Stimulated activated CD4-positive, alpha-beta T cell treated with anti-CD3 and anti-CD28 coated beads, Interleukin-12 subunit alpha, Interleukin-12 subunit beta, amount 100 ng/mL, for 48 hours (primary cell): Measurements from ENCODE around the gene CRTAC1.
"Not testable (repeated sequence)": the region's sequence is repeated elsewhere in the genome, so short reads cannot be mapped to it uniquely, and the experiment has no call there.

Experiments
- DNase-seq, 3 donors: peaks; one replicate each; pipeline ENCODE4 v3.0.0-alpha.2; 2020; ENCODE audit warnings: low read depth in 2 of 3, low spot score in 1 of 3

The CRTAC1 gene

DNA sequence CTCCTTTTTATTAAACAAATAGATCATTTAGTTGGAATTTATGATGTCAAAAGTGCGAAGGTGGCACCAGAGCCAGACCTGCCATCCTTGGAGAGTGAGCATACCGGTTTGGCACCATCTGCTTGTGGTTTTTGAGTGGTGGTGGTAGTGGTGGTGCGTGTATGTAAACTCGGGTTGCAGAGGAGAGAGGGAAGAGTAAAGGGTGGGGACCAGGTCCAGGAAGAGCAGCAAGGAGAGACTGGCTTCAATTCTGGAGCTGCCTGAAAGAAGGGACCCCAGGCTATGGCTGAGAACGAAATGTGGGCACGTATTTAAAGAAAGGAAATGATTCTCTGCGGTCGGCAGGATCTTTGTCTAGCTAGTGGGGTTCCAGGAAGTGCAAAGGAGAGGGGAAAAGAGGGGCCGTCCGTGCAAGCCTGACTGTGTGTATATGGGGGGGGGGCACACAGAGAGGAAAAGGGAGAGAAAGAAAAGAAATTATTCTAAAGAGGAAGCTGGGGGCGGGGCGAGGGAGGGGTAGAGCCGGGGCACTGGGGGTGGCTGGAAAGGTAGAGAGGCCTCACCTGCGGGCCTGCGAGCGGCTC, 181.2 kb downstream of the CRTAC1 start:
- DNase-seq, result no peak

DNA sequence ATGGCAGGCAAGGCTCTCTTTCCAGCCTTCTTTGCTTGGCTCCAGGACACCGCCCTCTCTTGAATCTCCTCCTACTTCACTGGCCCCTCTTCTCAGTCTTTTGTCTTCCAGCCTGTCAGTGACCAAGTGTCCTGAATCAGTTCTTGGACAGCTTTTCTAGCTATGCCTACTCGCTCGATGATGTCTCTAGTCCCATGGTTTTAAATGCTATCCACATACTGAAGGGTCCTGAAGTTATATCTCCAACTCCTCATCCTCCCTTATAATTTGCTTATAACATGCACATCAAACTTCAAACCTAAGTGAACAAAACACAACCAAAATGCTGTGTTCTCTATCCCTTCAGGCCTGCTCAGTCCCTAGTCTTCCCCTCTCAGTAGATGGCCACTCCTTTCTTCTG, 185.7 kb downstream of the CRTAC1 start:
- no peak for DNase-seq

DNA sequence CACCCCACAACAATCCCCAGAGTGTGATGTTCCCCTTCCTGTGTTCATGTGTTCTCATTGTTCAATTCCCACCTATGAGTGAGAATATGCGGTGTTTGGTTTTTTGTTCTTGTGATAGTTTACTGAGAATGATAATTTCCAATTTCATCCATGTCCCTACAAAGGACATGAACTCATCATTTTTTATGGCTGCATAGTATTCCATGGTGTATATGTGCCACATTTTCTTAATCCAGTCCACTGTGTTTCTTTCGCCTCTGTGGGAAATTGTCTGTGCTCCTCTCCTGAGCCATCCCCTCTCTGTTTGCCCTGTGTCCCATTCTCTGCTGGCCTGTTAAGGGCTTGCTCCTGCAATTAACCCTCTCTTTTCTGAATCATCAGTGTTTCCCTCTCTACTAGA, 186.4 kb downstream of the CRTAC1 start:
- DNase-seq, result not testable (repeated sequence)

DNA sequence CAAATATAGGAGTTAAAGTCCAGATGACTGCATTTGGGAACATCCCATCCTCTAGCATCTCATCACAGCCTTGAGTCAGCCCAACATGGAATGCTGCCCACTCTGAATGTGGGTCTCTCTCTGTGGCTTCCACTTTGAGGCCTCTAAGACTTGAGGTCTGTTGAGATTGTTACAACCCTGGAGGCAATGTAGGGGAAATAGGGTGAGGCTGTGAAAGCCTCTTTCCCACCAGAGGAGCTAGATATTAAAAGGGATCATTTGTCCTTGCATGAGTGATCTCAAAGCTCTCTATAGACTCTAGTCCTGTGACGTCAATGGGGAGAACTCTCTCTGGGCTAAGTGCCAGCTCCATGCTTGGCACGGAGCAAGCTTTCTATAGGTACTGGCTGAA, 187.1 kb downstream of the CRTAC1 start:
- no peak for DNase-seq

DNA sequence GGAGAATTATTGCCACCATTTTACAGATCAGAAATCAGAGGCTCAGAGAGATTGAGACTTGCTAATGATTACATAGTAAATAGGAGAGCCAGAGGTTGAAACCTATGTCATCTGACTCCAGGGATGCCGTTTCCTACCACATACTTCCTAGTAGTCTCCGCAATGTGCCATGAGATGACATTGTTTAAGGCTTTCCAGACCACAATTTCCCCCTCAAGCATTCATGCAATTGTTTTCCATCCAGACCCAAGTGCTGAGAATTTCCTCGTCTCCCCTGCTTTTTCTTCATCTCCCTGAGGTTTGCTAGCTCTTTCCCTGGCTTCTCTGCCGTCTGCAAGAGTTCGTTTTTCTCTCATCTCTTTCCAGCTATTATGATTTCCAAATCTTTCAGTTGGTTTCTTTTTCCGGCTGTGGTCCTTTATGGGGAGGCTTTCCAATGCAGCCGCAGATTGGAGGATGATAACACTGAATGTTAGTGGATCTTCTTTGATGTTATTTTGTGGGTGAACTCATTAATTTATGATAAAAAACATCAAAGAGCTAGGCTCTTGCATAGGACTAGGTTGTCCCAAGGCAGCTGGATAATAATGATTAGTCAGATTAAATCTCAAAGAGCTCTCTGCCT, 187.7 kb downstream of the CRTAC1 start:
- no peak for DNase-seq

DNA sequence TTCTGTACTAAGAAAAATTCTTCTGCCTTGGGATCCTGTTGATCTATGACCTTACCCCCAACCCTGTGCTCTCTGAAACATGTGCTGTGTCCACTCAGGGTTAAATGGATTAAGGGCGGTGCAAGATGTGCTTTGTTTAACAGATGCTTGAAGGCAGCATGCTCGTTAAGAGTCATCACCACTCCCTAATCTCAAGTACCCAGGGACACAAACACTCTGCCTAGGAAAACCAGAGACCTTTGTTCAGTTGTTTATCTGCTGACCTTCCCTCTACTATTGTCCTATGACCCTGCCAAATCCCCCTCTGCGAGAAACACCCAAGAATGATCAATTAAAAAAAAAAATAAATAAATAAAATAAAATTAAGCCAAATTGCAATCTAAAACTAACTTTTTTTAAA, 188.3 kb downstream of the CRTAC1 start:
- DNase-seq, result not testable (repeated sequence)

DNA sequence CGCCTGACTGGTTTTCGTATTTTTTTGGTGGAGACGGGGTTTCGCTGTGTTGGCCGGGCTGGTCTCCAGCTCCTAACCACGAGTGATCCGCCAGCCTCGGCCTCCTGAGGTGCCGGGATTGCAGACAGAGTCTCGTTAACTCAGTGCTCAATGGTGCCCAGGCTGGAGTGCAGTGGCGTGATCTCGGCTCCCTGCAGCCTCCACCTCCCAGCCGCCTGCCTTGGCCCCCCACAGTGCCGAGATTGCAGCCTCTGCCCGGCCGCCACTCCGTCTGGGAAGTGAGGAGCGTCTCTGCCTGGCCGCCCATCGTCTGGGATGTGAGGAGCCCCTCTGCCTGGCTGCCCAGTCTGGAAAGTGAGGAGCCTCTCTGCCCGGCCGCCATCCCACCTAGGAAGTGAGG, 189.3 kb downstream of the CRTAC1 start:
- not testable (repeated sequence) for DNase-seq

DNA sequence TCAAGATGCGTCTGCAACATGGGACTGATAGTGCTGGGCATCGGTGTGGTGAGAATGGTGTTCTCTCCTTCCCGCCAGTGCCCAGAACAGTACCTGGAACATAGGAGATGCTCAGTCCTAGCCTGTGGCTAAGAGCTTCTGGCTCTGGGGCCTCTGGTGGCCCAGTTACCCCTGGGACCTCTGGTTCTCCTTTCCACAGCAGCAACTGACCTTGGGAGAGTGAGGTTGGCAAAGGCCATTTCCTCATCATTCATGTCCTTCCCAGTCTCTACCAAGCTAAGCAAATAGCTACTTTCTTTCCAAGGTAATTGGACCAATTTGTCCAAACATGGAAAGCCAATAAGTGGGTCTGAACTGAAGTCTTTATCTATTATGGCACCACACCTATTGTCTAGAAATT, 192.3 kb downstream of the CRTAC1 start:
- DNase-seq, result no peak

DNA sequence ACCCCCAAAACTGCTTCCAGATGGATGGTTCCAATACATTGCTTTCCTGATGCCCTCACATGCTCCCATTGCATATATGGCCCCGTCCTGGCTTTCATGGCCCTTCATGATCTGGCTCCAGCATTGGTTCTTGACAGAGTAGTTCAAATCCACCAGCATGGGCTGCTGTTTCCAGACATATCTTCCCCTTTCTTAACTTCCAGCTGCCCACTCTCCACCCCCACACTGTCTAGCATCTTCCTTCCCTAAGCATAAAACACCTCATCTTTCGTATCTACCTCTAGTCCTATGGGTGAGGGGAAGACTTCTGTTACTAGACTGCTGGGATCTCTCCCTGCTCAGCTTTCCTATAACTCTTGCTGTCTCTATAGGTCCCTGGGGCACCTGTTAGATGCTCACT, 194.0 kb downstream of the CRTAC1 start:
- no peak for DNase-seq

DNA sequence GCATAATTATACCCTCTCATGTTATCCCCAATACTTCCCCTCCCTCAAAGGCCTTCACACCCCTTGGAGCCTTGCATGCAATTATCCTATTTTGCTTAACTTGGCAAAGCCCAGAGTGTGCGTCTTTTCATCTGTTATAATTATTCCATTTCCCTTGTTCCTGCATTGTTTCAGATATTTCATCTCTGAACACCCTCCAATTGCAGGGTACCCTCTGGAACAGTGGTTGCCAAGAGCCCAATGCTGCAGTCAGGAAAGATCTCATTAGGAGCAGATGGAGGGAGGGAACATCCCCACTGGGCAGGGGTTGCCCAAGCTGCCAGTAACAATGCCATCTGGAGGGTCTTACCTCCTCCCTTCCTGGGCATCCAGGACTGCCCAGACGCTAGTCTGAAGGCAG, 199.2 kb downstream of the CRTAC1 start:
- no peak for DNase-seq

DNA sequence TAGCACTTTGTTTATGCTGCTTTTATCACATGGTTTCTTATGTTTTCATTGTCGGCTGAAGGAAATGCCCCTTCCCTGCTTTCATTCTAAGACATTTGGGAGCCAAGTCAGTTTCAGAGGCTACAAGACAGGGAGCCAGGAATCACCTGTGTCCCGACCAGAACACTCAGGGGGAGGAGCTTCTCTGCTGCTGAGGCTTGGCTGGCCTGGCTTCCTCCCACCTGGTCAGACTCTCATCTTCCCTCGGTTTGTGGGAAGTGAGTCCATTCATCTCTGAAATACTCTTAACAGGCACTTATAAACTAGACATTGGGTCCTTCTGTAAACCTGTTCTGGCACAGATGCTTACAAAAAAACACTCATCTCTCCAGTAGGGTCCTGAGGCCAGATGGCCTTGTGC, 200.4 kb downstream of the CRTAC1 start:
- no peak for DNase-seq

DNA sequence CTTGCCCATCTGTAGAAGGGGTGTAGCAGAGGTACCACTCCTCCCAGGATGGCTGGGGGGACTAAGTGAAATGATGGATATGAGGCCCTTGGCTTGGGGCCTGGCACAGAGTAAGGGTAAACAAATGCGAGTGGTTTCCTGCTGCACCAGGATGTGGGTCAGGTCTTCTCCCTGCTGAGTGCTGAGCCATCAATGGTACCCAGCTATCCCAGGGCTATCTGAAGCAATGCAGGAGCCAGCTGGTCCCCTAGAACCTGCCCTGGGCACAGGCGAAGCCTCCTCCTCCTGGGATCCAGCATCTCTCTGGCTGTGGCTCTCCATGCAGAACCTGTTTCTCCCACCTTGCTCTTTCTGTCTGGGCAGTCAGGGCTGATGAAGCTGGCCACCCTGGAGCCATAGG, 201.7 kb downstream of the CRTAC1 start:
- DNase-seq, result no peak

DNA sequence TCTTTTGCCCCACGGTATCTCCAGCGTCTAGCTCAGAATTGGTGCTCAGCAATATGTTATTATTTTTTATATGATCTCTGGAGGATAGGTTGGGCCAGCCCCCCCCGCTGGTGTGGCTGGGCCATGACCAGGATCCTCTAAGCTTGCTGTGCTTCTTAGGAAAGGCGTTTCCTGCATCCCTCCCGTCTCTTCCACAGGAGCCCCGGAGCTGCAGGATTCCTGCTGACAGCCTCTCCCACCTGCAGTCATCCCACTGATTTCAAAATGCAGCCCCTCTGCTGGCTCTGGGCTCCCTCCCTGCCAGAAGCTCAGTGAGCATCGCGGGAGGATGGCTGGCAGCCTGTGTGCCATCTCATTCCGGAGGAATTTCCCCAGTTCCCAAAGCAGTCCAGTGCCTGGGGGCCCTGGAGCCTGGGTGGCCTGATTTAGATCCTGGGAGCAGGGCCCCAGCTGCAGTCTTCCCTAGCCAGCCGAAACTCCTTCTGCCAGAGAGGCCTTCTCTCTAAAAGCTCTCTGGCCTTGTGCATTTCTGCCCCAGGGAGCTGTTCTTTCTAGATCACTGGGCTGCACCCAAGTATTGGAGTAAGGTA, 202.6 kb downstream of the CRTAC1 start:
- DNase-seq, result no peak

DNA sequence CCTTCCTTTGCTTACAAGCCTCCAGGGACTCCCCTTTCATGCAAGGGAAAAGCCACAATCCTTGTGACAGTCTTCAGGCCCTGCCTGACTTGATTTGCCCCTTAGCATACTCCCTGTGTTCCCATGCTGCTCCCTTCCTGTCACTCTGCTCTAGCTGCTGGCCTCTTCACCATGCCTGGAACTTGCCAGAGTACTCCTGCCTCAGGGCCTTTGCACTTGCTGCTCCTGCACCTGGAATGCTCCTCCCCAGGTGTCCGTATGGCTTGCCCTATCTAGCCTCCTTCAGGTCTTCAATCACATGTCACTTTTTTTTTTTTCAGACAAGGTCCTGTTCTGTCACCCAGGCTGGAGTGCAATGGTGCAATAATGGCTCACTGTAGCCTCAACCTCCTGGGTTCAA, 203.5 kb downstream of the CRTAC1 start:
- no peak for DNase-seq

DNA sequence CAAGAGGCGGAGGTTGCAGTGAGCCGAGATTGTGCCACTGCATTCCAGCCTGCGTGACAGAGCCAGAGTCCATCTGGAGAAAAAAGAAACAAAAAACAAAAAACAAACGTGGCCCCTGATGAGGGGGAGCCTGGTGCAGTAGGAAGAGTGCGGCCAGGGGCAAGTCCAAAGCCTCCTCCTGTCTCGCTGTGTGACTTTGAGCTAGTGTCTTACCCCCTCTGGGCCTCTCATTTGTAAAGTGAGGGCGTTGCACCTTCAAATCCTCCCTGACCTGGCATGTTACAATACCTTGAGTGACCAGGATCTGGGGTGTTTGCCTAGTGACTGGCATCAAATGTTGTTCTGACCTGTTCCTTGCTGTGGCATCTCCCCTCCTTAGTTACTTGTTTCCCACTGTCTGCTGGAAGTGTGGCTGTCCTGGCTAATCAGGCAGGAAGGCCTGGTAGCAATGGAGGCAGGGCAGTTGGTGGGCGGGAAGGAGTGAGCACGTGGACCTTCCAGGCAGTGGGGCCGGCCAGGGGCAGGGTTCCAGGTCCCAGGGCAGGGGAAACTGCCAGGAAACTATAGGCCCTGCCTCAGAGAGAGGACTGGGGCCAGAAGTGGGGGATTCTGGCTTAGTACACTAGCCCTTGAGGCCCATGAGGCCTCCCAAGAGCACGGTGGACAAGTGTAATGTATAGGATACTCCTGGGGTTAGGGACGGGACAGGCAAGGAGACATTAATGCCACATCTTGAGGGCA, 205.2 kb downstream of the CRTAC1 start:
- DNase-seq, result no peak

DNA sequence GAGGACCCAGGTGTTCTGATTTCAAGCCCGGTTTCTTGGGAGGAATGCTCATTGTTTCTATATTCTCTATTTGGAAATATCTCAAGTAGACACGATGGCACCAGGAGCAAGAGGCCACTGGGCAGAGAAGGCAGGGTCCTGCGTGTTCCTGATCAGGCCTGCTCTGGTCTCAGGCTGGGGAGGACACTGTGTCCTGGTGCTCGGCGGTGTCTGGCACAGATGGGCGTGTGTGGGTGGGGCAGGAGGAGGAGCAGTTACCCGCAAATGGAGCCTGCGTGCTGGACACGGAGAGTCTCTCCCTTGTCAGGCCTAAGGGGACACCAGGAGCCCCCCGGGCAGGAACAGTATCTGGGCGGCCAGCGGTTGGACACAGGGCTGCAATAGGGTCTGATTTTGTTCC, 206.7 kb downstream of the CRTAC1 start:
- DNase-seq, result no peak

DNA sequence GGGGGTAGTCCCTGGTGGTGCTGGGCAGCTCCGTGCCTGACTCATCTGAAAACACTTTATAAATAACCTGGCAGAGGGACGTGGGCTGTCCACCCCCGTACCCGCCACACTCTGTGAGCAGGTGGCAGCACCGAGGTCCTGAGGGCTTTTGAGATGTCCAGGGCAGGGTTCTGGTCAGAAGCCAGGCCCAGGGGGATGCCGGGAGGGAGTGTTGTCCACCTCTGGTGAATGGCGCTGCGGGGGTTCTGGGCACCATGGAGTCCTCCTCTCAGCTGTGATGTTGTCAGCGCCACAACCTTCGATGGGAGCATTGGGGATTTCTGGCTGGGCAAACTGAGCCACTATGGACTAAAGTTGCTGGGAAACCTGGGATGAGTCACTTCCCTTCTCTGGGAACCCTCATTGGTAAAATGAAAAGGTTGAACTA, 208.1 kb downstream of the CRTAC1 start:
- no peak for DNase-seq

DNA sequence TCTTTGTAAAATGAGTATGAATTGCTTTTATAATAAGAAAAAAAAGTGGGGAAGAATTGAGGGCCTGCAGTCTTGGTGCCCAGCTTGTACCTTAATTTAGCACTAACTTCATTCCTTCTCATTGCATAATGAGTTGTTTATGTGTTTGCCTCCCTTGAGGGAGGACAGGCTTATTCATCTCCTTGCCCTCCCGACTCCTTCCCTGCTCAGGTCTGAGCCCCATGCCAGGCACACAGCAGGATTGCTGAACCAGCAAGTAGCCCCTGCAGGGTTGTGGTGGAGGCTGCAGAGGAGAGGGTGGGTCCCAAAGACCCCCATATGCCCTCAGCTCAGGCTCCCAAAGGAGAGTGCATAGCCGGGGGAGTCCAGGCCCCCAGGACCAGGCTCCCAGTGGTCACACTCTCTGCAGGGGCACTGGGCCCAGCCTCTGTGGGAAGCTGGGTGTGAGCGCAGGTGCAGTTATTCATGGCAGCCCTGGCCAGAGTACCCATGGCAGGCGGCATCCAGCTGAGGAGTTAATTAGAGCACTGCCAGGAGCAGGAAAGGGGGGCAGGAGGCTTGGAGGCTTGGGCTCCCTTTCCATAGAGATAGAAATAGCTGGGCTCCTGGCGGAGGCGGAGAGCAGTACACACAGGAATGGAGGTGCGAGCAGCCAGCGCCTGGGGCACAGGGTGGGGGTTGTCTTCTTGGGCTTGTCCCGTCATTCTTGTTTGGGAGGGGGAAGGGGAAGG, 208.9 kb downstream of the CRTAC1 start:
- DNase-seq, result no peak

DNA sequence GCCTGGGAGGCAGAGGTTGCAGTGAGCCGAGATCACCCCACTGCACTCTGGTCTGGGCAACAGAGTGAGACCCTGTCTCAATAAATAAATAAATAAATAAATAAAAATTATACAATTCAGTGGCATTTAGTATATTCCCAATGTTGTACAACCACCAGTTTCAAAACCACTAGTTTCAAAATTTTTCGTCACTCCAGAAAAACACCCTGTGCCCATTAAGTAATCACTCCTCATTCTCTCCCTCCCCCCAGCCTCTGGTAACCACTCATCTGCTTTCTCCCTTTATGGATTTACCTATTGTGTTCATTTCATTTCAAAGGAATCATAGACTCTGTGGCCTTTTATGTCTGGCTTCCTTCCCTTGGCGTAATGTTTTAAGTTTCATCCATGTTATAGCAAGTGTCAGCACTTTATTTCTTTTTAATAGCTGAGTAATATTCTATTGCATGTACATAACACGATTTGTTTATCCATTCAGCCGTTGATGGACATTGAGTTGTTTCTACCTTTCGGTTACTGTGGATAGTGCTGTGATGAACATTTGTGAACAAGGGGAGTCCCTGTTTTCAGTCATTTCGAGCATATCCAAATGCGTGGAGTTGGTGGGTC, 210.2 kb downstream of the CRTAC1 start:
- no peak for DNase-seq

DNA sequence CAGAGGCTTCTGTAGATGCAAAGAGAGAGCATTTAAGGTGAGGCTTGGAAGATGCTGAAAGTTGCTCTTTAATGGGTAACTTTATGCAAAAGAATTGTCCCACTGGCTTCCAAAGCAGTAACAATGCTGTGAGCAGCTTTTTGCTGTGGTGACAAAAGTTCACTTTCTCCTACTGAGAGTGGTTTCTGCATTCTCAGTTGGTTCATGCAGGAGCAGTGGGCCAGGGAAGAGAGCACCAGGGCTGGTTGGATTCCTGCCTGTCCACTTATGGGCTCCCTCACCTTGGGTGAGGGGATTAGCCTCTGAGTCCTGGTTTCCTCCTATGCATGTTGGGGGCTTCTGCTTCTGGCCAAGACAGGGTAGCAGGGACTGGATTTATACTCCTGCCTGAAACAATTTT, 211.8 kb downstream of the CRTAC1 start:
- DNase-seq, result no peak

DNA sequence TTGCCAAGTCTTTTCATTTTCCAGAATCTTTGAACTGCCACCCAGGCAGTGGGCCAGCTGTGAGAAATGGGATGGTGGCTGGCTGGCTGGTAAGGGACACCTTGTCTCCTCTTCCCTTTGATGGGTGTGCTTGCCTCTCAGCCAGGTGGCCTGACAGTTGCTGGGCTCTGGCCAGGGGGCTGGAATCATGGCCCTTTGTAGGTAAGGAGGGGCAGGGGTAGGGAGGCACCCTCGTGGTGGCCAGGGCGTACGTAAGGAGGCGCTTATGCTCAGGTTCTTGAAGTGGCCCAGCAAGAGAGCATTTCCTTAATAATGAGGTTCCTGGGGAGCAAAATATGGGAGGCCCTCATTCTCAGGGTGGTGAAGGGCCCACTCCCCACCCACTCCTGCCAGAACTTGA, 213.8 kb downstream of the CRTAC1 start:
- DNase-seq, result no peak
